Glomerular endothelial cell (primary cell): ENCODE measurements around the gene SEMA7A. TPM values are rescaled to one million over a fixed set of nuclear protein-coding genes. Genes with fewer than 3 reads are reported as not detected.
A peak's percentile ranks its signal among the peaks of the same experiment; 100 is the strongest.
"Not testable (repeated sequence)": the region's sequence is repeated elsewhere in the genome, so short reads cannot be mapped to it uniquely, and the experiment has no call there.

Experiments
- DNase-seq: peaks from one replicate; pipeline ENCODE4 v3.0.0-alpha.2; 2011; ENCODE audit warnings: low read depth, low spot score; ENCODE audit errors: extremely low read depth
- total RNA-seq: library from RNA; depleted of rRNA; stranded (reverse); fragments of >200 nt; gene quantifications from 2 replicates; pipeline ENCODE4 v1.2.3, GENCODE V29; 2015

The SEMA7A gene, protein sequence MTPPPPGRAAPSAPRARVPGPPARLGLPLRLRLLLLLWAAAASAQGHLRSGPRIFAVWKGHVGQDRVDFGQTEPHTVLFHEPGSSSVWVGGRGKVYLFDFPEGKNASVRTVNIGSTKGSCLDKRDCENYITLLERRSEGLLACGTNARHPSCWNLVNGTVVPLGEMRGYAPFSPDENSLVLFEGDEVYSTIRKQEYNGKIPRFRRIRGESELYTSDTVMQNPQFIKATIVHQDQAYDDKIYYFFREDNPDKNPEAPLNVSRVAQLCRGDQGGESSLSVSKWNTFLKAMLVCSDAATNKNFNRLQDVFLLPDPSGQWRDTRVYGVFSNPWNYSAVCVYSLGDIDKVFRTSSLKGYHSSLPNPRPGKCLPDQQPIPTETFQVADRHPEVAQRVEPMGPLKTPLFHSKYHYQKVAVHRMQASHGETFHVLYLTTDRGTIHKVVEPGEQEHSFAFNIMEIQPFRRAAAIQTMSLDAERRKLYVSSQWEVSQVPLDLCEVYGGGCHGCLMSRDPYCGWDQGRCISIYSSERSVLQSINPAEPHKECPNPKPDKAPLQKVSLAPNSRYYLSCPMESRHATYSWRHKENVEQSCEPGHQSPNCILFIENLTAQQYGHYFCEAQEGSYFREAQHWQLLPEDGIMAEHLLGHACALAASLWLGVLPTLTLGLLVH
- 15.3 and 25.6 TPM in 2 replicates for total RNA-seq

DNA sequence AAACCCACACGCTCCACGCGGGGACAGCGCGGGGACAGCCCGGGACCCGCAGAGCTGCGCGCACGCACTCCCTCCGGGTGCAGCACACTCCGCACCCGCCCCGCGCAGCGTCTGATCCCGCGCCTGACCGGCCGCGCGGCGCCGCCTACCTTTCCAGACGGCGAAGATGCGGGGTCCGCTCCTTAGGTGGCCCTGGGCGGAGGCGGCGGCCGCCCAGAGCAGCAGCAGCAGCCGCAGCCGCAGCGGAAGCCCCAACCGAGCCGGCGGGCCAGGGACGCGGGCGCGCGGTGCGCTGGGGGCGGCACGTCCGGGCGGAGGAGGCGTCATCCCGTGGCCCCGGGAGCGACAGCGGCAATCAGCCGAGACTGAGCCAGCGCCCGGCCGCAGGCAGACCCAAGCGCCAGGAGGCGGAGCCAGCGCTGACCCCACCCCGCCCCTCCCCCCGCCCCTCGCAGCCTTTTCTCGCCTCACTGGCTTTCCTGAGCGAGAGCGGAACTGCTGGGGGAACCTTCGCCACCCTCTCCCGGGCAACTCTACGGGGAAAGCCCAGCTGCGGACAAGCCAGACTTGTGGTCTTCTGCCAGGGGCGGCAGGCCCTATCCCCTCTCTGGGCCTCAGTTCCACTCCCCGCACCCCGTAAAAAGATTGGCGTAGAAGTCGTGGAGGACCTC, at the start of gene SEMA7A:
SEMA7A (minus strand) TSS at position 367 of the 671 bp plus-strand sequence; CDS start at position 327, 40 bp downstream.
- no peak for DNase-seq

DNA sequence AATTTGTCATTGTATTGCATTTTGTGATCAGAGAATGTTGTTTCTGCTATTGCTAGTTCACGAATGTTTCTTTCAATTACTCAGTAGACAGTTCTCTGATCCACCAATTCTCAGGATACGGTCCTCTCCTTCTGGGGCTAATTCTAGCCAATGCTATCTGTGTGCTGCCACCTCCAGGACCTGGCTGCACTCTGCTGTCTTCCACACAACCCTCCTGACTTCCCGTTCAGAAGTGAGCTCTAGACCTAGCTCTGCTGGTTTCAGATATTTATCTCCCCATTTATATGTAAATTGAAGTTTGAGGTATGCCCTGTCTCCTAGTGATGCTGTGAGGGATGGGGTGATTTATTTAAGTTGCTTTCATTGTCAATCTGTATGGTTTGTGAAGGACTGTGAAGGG, 48.9 kb upstream of the SEMA7A start:
- no peak for DNase-seq

DNA sequence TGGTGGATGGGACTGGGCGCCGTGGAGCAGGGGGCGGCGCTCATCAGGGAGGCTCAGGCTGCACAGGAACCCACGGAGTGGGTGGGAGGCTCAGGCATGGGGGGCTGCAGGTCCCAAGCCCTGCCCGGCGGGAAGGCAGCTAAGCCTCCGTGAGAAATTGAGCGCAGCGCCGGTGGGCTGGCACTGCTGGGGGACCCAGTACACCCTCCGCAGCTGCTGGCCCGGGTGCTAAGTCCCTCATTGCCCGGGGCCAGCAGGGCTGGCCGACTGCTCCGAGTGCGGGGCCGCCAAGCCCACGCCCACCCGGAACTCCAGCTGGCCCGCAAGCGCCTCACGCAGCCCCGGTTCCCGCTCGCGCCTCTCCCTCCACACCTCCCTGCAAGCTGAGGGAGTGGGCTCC, 46.6 kb upstream of the SEMA7A start:
- DNase-seq = not testable (repeated sequence)

DNA sequence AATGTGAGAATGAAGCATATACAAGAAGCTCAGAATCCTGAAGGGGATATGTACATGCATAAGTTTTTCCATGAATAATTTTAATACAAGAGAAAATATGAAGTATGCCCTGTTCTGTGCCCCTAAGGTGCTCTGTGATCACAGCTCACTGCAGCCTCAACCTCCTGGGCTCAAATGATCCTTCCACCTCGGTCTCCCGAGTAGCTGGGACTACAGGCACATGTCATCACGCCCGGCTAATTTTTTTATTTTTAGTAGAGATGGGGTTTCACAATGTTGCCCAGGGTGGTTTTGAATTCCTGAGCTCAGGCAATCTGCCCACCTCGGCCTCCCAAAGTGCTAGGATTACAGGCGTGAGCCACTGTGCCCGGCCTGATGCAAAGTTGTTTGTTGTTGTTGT, 37.9 kb upstream of the SEMA7A start:
- not testable (repeated sequence) for DNase-seq

DNA sequence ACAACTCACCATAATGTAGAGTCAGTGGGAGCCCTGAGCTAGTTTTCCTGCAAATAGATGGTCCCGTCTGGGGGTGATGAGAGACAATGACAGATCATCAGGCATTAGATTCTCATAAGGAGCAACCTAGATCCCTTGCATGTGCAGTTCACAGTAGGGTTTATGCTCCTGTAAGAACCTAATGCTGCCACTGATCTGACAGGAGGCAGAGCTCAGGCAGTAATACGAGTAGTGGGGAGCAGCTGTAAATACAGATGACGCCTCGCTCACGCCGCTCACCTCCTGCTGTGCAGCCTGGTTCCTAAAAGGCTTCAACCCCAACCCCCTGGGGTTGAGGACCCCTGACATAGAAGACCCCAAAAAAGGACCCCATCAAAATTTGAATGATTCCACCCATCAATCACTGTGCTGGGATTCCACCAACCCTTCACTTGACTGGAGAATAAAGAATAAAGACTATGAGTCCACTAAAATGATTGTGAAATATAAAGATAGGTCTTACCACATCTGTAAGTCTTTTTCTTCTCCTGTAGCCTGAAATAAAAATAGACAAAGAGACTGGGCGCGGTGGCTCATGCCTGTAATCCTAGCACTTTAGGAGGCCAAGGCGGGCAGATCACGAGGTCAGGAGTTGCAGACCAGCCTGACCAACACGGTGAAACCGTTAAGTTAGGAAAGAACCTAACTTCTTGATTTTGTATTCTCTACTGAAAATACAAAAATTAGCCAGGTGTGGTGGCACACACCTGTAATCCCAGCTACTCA, 37.1 kb upstream of the SEMA7A start:
- DNase-seq = no peak

DNA sequence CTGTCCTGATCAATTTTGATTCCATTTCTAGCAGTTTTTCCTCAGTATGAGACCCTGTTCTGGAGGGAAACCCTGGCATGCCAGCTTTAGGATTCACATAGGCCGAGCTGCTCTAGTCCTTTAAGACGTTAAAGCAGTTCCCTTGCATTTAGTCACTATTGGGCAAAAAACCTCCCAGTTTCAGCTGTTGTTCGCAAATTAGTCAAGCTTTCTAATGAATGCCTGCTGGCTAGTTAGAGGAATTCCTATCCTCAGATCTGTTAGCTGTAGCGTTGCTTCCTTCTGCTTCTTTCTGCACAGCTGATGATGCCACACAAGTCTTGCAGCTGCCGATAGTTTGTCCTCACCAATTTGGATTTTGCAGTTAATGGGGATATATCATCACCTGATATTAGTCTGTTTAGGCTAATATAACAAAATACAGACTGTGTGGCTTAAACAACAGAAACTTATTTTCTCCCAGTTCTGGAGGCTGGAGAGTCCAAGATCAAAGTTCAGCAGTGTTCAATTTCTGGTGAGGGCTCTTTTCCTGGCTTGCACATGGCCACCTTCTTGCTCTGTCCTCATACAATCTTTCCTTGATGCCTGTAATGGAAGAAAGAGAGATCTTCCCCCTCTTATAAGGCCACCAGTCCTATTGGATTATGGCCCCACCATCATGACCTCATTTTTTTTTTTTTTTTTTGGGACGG, 34.7 kb upstream of the SEMA7A start:
- no peak for DNase-seq

DNA sequence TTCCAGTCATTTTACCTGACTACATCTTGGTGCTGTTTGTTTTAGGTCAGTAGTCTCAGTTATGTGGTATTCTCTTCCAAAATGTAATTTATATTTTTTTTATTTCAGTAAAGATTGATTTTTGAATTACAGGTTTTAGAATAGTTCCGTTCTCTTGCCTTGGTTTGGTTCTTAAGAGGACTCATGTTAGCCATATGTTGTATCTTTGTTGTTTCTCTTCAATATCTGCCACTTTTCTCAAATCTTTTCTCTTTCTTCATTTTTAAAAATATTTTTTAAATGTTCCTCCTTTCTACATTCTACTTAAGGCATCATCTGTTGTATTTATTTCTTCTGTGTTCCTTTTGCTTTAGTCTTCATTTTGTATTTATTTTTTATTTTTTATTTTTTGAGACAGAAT, 32.8 kb upstream of the SEMA7A start:
- no peak for DNase-seq

DNA sequence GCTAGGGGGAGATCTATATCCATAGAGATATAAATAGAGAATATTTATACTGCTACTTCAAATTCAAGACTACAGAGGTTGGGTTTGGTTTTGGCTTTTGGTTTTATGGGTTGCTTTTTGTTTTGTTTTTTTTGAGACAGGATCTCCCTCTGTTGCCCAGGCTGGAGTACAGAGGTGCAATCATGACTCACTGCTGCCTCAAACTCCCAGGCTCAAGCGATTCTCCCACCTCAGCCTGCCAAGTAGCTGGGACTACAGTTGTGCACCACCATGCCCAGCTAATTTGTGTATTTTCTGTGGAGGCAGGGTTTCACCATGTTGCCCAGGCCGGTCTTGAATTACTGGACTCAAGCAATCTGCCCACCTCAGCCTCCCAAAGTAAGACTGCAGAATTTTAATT, 31.1 kb upstream of the SEMA7A start:
- DNase-seq = no peak

DNA sequence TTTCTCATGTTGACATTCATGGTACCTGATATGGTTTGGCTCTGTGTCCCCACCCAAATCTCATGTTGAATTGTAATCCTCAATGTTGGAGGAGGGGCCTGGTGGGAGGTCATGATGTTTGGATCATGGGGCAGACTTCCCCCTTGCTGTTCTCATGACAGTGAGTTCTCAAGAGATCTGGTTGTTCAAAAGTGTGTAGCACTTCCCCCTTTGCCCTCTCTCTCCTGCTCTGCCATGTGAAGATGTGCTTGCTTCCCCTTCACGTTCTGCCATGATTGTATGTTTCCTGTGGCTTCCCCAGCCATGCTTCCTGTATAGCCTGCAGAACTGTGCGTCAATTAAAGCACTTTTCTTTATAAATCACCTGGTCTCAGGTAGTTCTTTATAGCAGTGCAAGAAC, 30.5 kb upstream of the SEMA7A start:
- no peak for DNase-seq

DNA sequence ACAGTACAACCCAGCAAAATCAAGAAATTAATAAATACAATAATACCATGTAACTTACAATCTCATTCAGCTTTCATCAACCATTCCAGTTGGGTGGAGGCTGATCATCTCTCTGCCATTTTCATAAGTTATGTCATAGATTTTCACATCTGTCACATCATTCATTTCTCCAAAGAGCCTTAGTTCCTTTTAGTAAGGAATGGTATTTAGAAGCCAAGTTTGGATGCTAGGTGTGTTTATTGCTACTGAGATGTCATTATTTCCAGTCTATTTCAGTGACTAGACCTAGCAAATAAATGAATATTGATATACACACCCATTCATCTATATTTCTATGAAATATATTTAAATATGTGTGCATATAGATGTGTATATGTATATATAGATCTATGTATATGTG, 29.9 kb upstream of the SEMA7A start:
- no peak for DNase-seq

DNA sequence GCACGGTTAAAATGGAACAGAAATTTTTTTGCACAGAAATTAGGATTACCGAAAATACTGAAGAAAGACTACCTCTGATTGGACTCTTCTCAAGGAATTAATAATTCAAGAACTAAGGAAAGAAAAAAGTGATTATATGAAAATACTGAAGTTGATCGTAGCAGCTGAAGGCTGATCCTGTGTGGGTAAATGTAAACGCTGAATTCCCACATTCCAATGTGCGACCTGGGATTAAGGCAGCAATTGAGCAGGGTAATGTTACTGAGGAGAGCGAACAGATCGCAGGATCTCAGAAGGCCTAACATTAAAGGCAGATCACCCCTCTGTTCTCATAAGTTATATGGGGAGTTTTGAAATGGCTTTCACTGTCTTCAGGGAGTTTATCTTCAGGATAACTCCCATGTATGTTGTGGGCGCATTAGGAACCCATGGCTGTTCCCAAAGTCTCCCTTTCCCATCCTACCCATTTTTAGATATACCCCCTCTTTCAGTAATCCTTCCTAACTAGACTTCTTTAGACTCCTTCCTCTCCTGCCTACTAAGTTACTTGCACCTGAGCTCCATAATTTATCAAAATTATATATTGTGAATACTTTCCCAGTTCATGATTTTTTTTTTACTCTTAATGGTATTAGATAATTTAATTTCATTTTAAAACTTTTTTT, 28.2 kb upstream of the SEMA7A start:
- DNase-seq = no peak

DNA sequence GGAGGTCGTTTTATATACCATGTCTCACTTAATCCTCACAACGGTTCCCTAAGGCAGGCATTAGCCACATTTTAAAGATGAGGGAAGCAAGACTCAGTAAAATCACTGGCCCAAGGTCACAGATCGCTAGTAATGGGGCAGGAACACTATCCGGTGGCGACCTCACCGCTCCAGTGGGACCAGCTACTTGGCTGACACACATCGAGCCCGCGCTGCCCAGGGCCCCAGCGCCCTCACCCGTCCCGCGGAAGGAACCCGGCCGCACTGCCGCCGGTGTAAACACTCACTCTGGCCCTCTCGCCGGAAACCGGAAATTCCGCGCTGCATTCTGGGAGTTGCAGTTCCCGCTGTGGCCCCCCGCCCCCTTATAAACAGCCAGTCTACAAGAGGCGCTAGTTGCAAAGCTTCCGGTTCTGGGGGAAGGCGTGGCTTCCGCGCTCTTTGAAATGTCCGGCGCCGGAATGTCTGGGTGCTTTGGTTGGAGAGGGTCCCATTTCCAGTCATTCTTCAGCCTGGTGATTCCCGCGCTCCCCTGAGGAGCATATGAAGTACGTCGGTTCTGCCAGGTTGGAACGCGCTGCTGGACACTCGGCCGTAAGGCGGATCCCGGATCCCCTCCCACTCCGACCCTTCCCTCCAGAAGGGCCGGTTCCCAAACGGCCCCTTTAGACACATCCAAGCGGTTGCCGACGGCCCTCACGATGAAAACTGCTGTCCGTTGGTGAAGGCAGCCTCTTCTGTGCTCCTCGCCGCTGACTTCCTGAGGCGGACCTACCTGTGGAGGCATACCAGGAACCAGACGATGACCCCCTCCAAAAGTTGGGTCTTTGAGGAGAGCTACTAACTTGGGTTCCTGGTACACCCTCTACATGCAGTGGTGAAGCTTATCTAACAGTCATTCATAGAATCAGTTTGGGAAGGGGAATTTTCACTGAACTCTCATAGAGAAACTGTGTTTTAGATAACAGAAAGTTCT, 27.4 kb upstream of the SEMA7A start, which contains the start of gene UBL7:
UBL7 (minus strand) TSS at position 290 of the 976 bp plus-strand sequence. CDS start 2,293 bp downstream, outside the sequence.
- DNase-seq = peak; percentile 67

DNA sequence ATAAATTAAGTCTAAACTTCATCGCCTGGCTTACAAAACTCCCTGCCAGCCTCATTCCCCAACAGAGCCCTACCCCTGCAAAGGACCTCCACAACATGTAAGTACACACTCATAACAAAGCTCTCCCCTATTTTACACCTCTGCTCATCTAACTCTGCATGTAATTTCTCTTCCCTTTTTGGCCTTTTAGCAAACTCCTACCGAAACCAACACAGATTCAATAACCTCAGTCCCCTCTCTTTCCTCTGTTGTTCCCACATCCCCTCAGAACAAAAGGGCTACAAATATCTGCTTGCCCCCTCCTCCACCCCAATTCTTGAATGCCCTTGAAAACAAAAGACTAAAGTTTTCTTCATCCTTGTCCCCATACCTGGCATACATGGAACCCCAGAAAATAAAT, 26.5 kb upstream of the SEMA7A start:
- DNase-seq = no peak

DNA sequence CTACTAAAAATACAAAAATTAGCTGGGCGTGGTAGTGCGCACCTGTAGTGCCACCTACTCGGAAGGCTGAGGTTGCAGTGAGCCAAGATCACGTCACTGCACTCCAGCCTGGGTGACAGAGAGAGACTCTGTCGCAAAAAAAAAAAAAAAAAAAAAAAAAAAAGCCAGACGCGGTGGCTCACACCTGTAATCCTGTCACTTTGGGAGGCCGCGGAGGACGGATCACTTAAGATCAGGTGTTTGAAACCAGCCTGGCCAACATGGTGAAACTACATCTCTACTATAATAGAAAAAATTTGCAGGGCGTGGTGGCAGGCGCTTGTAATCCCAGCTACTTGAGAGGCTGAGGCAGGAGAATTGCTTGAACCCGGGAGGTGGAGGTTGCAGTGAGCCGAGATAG, 26.0 kb upstream of the SEMA7A start:
- DNase-seq = not testable (repeated sequence)

DNA sequence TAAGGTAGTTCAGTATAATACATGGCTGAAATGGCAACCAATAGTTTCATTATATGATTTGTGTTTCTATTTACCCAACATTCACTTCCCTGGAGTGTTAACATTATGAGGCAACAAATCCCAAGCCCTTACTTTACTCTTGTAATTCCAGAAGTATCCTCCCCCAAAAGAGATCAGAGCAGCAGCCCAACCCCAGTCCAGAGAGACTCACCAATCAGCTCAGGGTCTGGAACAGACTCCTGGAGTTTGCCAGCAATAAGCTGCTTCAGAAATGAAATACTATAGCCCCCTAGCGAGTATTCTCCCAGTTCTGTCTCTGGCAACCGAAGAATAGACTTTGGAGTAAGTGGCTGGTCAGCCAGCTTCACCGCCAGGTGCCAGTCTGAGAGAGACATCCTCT, 24.7 kb upstream of the SEMA7A start:
- no peak for DNase-seq

DNA sequence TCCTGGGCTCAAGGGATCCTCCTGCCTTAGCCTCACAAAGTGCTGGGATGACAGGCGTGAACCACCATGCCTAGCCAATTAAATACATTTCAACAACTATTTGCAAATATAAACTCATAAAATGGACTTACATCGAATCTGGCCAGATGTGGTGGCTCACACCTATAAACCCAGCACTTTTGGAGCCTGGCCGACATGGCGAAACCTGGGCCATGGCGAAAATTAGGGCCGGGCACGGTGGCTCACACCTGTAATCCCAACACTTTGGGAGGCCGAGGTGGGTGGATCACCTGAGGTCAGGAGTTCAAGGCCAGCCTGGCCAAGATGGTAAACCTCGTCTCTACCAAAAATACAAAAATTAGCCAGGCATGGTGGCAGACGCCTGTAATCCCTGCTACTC, 23.3 kb upstream of the SEMA7A start:
- not testable (repeated sequence) for DNase-seq

DNA sequence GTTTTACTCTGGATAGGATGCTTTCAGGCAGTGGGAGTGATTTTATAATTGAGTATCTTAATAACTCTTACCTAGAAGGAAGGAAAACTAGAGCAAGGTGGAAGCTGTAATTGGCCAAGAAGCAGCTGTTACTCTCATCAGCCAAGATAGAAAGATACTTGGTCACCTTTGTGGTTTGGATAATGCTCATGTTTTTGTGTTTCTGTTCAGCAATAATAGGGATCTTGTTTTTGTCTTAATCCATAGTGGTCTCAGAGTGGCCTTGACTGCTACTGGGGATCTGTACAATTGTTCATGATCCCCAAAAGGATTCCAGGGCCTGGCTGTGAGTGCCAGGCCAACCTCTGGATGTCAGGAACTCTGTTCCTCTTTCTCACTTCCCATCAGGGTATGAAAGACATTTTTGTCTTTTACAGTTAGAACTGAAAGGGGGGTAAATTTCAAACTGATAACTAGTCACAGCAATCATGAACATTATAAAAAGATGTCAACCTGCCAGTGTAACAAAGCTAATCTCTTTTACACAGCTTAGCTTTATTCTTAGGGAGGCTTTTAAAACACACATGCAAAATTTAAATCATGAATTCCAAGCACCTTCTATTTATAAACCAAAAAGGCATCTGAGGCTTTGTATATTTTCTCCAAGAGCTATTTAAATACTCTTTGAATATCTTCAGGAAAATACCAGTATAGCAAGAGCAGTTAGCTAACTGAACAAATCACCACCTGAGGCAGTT, 21.2 kb upstream of the SEMA7A start:
- no peak for DNase-seq
